Spinal cord (tissue), 10 donors: ENCODE data around the gene SNRNP35. TPM values are rescaled to one million over a fixed set of nuclear protein-coding genes. Genes with fewer than 3 reads are reported as not detected.
"Not testable (repeated sequence)": the region's sequence is repeated elsewhere in the genome, so short reads cannot be mapped to it uniquely, and the experiment has no call there.

ENCODE experiments used
- DNase-seq, 6 donors: peaks; one replicate each; pipeline versions ENCODE4 v3.0.0 to v3.0.0-alpha.2; 2013 to 2015; ENCODE audit warnings: low spot score in 6 of 6, low read depth in 4 of 6
- H3K27ac ChIP-seq: one replicate; pipeline ENCODE4 v1.5.1; 2013; ENCODE audit warnings: low read depth, low read length, control low read depth
- H3K27me3 ChIP-seq: one replicate; pipeline ENCODE4 v1.6.1; 2013; ENCODE audit warnings: low read length; ENCODE audit not compliant: control insufficient read depth, insufficient read depth
- H3K36me3 ChIP-seq: one replicate; pipeline ENCODE4 v1.6.1; 2013; ENCODE audit warnings: low read length; ENCODE audit not compliant: control insufficient read depth, insufficient read depth
- H3K4me1 ChIP-seq: one replicate; pipeline ENCODE4 v1.6.1; 2013; ENCODE audit warnings: low read length; ENCODE audit not compliant: control insufficient read depth, insufficient read depth
- H3K4me3 ChIP-seq: one replicate; pipeline ENCODE4 v1.5.1; 2013; ENCODE audit warnings: low read depth, low read length, control low read depth
- H3K9me3 ChIP-seq: one replicate; pipeline ENCODE4 v1.6.1; 2013; ENCODE audit warnings: low read length; ENCODE audit not compliant: control insufficient read depth, insufficient read depth
- WGBS: methylation state at CpG from one replicate; pipeline ENCODE4 v1.1.5; 2013; ENCODE audit warnings: missing lambda C conversion rate; ENCODE audit not compliant: insufficient coverage; 5-methylcytosine and 5-hydroxymethylcytosine counted together
- polyA plus RNA-seq, 2 donors: library from polyadenylated mRNA; unstranded; fragments of 120-200 nt; gene quantifications; one replicate each; pipeline ENCODE4 v1.2.1, GENCODE V29; 2013; ENCODE audit not compliant: insufficient read length in 2 of 2
- small RNA-seq: library from RNA; depleted of rRNA; stranded (forward); fragments of <200 nt; gene quantifications from one replicate; pipeline ENCODE3, GENCODE V24; 2014; ENCODE audit warnings: low replicate concordance
- total RNA-seq, 2 donors: library from RNA; depleted of rRNA in 1 of 2; stranded (reverse); fragments of 120-200 nt in 1 of 2; fragments of >200 nt in 1 of 2; gene quantifications; one replicate each; pipeline versions ENCODE4 v1.2.3 to v1.2.4, GENCODE V29; 2013 to 2014
- donor health status: healthy.

Gene SNRNP35
- total and polyA plus RNA-seq, 4 donors, result 15.3 to 46.4 (median 37.3) TPM

DNA sequence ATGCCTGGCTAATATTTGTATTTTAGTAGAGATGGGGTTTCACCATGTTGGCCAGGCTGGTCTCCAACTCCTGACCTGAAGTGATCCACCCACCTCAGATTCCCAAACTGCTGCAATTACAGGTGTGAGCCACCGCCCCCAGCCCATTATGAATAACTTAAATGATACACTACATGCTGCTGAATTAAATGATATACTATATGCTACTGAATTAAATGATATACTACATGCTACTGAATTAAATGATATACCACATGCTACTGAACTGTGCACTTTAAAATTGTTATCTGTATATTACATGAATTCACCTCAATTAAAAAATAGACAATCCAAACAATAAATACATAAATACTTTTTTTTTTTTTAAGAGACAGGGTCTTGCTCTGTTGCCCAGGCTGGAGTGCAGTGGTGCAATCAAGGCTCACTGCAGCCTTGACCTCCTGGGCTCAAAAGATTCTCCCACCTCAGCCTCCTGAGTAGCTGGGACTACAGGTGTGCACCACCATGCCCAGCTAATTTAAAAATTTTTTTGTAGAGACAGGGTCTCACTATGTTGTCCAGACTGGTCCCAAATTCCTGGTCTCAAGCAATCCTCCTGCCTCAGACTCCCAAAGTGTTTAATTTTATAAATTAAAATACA lies 56.8 kb downstream of the SNRNP35 start:
- peaks cover 71% of the 10 kb centered on the region for H3K36me3 ChIP-seq
- H3K27me3 ChIP-seq, DNase-seq, H3K4me3 ChIP-seq, H3K27ac ChIP-seq, H3K4me1 ChIP-seq, H3K9me3 ChIP-seq: not testable (repeated sequence)
- WGBS, result no CpG with 5 or more reads among the region's 1 CpG

DNA sequence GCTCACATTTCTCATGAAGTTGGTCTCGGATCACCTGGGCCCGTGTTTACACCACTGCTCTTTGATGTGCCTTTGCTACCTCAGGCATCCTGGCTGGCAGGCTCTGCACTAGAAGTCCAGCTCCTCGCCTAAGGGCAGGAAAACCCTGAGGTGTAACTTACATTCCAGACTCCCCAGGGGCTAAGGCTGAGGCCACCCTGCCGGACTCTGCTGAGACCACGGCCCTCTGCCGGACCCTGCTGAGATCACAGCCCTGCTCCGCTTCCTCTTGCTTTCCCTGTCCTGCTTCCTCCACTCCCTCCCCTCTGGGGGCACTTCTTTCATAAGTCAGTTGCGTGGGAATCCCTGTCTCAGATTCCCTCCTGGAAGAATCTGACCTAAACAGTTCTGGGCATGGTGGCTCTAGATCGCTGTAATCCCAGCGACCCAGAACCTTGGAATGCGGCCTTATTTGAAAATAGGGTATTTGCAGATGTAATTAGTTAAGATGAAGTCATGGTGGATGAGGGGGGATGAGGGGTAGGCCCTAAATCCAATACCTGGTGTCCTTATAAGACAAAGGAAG lies 58.4 kb downstream of the SNRNP35 start:
- H3K4me1 ChIP-seq, result no peaks in the 10 kb centered on the region
- H3K27me3 ChIP-seq, result no peaks in the 10 kb centered on the region
- DNase-seq, result no peak
- WGBS, result 62% methylated on average over 8 of the region's 11 CpGs
- H3K27ac ChIP-seq, result no peak overlapping the region
- peaks cover 71% of the 10 kb centered on the region for H3K36me3 ChIP-seq
- no peak overlapping the region for H3K4me3 ChIP-seq
- H3K9me3 ChIP-seq, result no peaks in the 10 kb centered on the region

Small RNA genes lying within 50 kb of the gene (small RNA-seq; reads per million reads assigned to genes)
- not detected for gene AC145423.2

Other genes with a start within 250 kb of the SNRNP35 start
- gene MPHOSPH9, start 225.0 kb upstream of the SNRNP35 start, total RNA-seq, result 10 to 100 TPM; 55.0 to 79.2 TPM
- gene MPHOSPH9, start 225.0 kb upstream of the SNRNP35 start, polyA plus RNA-seq, result 10 to 100 TPM; 20.5 to 32.8 TPM
- 10 to 100 TPM; 15.7 to 17.6 TPM for gene MTRFR, start 224.7 kb upstream of the SNRNP35 start, total RNA-seq
- gene MTRFR, start 224.7 kb upstream of the SNRNP35 start, polyA plus RNA-seq, result 10 to 100 TPM; 23.5 to 26.5 TPM
- gene CDK2AP1, start 186.3 kb upstream of the SNRNP35 start, total RNA-seq, result 100 to 1,000 TPM; 136 to 224 TPM
- gene CDK2AP1, start 186.3 kb upstream of the SNRNP35 start, polyA plus RNA-seq, result 100 to 1,000 TPM; 300 to 428 TPM
- gene SBNO1, start 93.3 kb upstream of the SNRNP35 start, total RNA-seq, result 10 to 100 TPM; 25.3 to 28.0 TPM
- gene SBNO1, start 93.3 kb upstream of the SNRNP35 start, polyA plus RNA-seq, result 10 to 100 TPM; 15.0 to 21.6 TPM
- 10 to 100 TPM; 28.0 to 41.2 TPM for gene KMT5A, start 74.0 kb upstream of the SNRNP35 start, total RNA-seq
- 10 to 100 TPM; 41.3 to 41.9 TPM for gene KMT5A, start 74.0 kb upstream of the SNRNP35 start, polyA plus RNA-seq
- 1 to 10 TPM; 1.7 to 2.9 TPM for gene RILPL2, start 21.5 kb upstream of the SNRNP35 start, total RNA-seq
- gene RILPL2, start 21.5 kb upstream of the SNRNP35 start, polyA plus RNA-seq, result 1 to 10 TPM; 2.0 to 2.4 TPM
- gene RILPL1, start 75.6 kb downstream of the SNRNP35 start, total RNA-seq, result 10 to 100 TPM in 1 of 2 donors, 1 to 10 TPM in 1; 4.6 to 28.3 TPM
- 10 to 100 TPM; 24.5 to 33.3 TPM for gene RILPL1, start 75.6 kb downstream of the SNRNP35 start, polyA plus RNA-seq
- gene TMED2, start 126.4 kb downstream of the SNRNP35 start, total RNA-seq, result 100 to 1,000 TPM; 153 to 232 TPM
- 100 to 1,000 TPM; 120 to 126 TPM for gene TMED2, start 126.4 kb downstream of the SNRNP35 start, polyA plus RNA-seq
- 10 to 100 TPM; 19.5 to 32.3 TPM for gene DDX55, start 144.0 kb downstream of the SNRNP35 start, total RNA-seq
- 10 to 100 TPM; 24.8 to 35.2 TPM for gene DDX55, start 144.0 kb downstream of the SNRNP35 start, polyA plus RNA-seq
- 10 to 100 TPM; 24.5 to 40.2 TPM for gene EIF2B1, start 175.5 kb downstream of the SNRNP35 start, total RNA-seq
- gene EIF2B1, start 175.5 kb downstream of the SNRNP35 start, polyA plus RNA-seq, result 10 to 100 TPM; 58.6 to 60.1 TPM
- 10 to 100 TPM; 31.6 to 36.1 TPM for gene GTF2H3, start 175.7 kb downstream of the SNRNP35 start, total RNA-seq
- gene GTF2H3, start 175.7 kb downstream of the SNRNP35 start, polyA plus RNA-seq, result 10 to 100 TPM; 29.9 to 31.1 TPM
- 10 to 100 TPM; 14.0 to 26.2 TPM for gene TCTN2, start 213.0 kb downstream of the SNRNP35 start, total RNA-seq
- 10 to 100 TPM; 17.0 to 22.3 TPM for gene TCTN2, start 213.0 kb downstream of the SNRNP35 start, polyA plus RNA-seq